Myocyte (in vitro differentiated cells): ENCODE measurements around the gene DTL. TPM values are rescaled to one million over a fixed set of nuclear protein-coding genes. Genes with fewer than 3 reads are reported as not detected.
A peak's percentile ranks its signal among the peaks of the same experiment; 100 is the strongest.

Experiments
- DNase-seq: peaks from one replicate; pipeline ENCODE4 v3.0.0-alpha.2; 2012; ENCODE audit warnings: low read depth
- total RNA-seq: library from RNA; depleted of rRNA; stranded (reverse); fragments of >200 nt; gene quantifications from 2 replicates; pipeline ENCODE4 v1.2.3, GENCODE V29; 2014

DTL gene
- total RNA-seq, 1 donor from 2014 or later = 1.2 TPM

DNA sequence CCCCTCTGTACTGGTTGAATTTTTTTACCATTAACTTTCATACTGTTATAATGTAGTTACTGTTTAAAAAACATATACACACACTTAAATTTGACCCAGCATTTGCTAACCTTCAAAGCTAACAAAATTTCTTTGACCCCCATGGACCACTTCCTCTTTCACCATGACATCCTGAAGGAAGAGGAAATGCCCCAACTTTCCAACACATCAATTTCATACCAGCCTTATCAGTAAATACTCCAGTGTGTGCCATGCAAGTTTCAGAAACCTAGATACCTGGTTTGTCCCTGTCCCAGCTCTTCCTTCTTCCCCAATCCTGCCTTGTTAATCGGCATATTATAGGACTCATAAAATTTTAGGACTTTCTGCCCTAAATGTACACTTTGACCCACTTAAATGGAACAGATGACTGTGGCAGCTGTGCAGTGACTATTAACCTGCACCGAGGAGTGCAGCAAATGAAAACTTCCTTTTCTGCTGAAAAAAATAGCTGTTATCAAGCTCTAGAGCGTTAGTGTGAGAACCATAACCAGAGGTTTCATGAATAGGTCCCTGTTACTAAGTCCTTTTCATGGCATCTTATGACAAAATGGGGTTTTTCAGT lies 54.1 kb downstream of the DTL start:
- no peak for DNase-seq

DNA sequence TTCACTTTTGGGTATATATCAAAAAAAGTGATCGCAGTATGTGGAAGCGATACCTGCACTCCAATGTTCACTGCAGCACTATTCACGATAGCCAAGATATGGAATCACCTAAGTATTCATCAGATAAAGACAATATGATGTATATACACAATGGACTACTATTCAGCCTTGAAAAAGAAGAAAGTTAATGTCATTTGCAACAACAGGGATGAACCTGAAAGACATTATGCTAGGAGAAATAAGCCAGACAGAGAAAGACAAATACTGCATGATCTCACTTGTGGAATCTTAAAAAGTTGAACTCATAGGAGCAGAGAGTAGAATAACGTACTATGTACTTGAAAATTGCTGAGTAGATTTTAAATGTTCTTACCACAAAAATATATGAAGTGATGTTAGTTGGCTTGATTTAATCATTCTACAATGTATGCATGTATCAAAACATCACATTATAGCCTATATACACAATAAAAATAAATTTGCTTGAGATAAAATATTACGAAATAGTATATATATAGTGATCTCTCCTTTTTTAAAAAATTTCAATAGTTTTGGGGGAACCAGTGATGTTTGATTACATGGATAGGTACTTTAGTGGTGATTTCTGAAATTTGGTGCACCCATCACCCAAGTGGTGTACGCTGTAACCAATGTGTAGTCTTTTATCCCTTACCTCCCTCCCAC lies 56.0 kb downstream of the DTL start:
- DNase-seq = no peak

DNA sequence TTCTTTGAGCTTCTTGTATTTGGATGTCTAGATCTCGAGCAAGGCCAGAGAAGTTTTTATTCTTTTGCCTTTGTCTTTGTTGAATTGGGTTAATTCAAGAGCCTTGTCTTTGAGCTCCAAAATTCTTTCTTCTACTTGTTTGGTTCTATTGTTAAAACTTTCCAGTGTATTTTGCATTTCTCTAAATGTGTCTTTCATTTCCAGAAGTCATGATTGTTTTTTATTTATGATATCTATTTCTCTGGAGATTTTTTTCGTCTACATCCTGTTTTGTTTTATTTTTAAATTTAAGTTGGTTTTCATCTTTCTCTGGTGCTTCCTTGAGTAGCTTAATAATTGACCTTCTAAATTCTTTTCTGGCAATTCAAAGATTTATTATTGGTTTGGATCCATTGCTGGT lies 61.8 kb downstream of the DTL start:
- DNase-seq = no peak

DNA sequence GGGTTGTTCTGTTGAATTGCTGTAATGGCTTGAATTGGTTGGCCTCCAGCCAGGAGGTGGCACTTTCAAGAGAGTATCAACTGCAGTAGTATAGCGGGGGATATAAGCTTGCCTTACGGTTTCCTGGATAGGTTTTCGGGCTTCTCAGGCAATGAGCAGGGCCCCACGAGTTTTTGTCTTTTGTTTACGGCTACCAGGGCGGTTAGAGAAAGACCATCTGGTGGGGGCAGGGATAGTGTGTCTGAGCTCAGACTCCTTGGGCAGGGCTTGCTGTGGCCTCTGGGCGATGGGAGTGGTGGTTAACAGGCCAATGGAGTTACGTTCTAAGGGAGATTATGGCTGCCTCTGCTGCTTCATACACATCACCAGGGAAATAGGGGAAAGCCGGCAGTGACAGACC lies 62.8 kb downstream of the DTL start:
- DNase-seq = no peak

DNA sequence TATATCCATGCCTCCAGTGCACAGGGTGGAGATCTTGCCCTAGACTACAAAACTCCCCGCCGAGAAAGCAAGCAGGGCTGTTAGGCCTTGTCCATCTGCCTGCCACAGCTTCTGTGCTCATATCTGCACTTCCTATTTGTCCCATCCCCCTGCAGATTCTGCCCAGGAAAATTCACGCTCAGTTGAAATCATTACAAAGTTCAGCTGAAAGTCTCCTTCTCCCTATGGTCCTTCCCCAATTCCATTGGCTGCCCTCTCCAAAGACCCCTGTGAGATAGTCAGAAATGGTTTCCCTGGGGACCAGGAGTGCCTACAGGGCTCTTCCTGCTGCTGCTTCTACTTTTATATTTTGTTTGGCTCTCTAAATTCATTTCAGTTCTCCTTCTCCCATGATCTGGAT lies 63.2 kb downstream of the DTL start:
- DNase-seq = no peak

DNA sequence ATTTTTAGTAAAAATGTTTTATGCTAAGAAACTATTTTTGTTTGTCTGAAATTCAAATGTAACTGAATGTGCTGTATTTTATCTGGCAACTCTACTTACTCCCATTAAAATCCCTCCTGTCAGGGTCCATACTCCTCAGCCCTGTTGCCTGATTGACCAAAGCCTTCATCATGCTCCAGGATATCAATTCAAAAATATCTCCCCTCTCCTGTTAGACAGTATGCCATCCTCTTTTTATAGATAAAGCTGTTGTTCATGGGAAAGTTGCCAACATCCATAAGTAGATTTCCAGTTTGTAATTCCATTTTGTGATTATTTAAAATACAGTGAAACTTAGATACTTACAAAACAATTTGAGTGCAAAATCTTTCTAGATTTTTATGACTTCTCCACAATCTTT lies 65.7 kb downstream of the DTL start:
- DNase-seq = no peak

DNA sequence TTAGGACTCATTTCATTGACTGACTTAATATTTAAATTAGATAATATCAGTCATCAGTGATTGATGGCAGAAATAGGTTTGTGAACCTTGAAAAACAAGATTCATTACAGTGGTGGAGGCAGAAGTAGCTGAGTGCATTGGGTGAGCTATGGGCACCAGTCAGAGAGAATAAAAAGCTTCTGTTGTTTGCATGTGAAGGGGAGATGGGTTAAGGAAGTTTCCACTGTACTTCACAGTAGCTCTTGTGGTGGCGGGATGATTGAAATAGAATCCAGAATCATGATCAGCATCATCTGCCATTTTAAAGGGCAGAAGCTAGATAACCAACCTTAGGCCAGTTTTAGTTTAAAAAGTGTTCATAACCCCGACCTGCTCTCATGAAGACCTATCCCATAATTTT lies 66.2 kb downstream of the DTL start:
- no peak for DNase-seq

DNA sequence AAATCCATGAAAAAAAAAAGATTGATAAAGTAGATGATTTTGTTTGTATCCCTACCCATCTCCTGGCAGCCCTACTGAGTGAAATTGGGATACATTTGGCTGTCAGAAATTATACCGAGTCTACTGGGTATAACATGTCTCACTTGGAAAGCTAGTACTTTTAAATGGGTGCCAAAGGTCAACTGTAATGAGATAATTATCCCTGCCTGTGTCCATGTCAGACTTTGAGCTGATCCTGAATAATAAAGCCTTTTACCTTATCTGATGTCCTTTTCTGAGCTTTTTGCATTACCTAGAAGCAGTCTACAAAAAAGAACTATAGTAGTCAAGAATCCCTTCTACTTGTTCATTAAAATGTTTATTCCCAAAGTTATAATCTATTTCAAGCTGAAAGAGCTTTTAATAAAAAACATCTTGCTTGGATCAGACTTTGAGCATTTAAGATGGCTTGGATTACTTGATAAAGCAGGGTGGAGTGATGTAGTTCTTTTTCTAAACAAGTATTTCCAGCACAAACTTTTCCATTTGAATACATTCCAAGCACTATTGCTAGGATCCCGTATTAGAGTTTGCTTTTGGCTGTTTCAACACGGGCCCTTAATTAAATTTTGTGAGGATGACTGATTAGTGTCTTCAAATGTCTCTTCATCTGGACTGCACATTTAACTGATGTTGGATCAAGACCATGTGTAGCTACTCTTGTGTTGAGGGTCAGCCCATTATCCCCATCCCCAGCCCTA lies 69.2 kb downstream of the DTL start:
- DNase-seq = no peak

DNA sequence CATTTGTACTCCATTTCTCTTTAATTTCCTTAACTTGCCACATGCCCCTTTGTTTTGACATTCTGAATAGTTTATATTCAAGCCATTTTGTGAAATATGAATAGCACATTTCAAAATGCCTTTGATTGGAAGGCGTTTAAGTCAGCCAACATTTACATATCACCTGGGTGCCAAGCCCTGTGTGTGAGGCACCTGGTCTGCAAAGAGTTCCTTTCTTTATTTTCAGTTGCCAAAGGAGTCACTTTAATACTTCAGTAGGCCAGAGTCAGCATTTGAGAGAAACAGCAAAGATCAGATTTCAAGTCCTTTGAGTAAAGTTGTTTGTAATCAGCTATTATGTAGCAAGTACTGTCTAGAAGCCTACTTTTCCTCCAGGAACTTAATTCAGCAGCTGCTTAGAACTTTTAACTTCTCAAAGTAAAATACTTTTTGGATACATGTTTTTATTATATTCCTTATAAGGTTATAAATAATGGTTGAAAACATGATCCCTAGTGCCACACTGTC lies 70.8 kb downstream of the DTL start:
- peak; percentile 34 for DNase-seq

DNA sequence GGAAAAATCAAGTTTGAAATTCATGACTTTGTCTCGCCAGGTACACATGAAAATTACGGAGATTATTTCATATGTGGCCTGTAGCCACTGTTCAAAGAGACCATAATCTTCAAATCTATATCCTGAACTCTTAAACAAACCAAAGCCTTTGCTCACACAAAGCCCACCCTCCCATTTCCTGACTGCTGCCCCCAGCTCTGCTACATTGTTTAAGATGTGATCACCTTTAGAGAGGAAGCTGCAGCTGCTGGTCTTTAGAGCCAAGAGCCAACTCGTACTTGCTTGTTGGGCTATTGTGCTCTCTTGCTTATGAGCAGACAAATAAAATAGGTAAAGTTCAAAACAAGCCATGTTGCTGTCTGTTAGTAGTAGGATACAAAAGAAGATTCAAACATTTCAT lies 71.9 kb downstream of the DTL start:
- no peak for DNase-seq

DNA sequence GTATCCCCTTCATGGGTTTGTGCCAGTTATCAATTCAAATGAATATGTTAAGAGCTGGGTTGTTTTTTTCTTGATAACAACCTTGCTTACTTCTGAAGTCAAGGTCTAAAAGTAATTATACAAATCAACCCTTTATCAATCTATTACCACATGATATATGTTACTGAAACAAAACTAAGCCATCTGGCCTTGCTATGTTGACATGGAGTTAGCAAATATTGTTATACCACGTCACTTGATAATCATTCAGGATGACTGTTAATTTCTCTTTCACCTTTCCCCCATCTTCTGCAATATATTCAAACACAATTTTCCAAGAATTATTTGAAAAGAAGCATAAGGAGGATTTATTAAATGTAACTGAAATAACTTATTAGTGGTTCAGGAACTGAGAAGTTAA lies 72.6 kb downstream of the DTL start:
- no peak for DNase-seq

DNA sequence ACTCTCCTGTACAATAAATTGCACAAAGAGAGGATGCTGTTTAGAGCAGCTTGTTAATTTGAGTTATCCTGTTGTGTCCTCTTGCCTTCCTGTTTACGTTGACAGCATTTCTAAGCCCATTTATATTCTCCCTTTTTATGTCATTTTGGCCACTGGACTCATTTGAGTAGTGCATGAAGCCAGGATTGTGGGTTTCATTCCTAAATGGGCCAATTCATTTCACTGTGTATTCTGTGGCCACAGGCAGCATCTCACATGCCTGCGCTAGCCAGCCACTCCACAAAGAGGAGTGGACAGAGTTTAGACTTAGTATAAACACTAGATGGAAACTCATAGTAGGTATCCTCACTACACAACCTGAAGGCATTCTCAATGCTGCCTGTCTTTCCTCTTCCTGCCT lies 73.4 kb downstream of the DTL start:
- no peak for DNase-seq

DNA sequence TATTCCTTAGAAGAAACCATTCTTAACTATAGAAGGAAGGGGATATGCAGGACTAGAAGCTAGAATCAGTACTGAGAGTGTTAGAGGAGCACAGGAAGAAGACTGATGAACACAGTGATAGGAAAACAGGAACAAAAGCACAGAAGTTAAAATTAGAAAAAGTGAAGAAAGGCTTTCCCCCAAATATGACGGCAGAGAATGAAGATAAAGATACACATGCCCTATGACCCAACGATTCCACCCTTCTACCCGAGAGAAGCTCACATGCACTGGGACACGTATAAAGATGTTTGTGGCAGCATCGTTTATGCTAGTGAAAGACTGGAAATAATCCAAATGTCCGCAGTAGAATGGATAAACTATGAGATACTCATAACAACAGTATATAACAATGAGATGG lies 74.2 kb downstream of the DTL start:
- no peak for DNase-seq

DNA sequence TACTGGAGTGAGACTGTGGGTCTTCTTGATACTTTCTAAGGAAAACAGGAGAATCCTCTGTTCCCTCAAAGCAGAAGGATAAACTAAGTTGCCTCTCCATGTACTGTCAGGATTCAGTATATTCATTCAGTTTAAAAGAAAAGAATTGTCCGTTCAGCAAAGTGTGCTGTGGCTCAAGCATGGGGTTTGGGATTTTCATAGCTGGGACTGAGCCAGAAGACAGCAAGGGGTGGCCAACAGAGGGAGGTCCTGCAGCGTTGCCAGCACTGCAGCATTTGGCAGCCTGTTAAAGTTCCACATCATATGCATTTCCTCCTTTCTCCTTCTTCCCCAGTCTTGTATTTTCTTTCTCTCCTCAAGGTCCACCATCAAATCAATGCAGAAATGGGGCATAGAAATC lies 75.1 kb downstream of the DTL start:
- DNase-seq = no peak

DNA sequence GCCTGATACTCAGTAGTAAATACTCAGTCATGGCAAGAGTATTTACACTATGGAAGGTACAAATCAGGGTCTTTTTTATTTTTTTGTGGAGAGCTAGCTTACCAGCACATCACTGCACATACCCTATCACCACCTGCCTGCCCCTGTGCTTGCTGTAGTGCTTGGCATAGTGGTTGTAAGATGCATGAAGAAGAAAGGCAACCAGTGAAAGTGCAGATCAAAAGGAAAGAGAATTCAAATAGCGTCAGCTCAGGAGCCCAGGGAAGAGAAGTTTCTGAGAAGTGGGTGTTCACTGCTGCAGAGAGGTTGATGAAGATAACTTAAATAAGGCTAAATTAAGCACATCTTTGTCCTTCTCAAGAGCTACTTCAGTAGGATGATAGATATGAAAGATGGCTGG lies 76.0 kb downstream of the DTL start:
- DNase-seq = no peak

DNA sequence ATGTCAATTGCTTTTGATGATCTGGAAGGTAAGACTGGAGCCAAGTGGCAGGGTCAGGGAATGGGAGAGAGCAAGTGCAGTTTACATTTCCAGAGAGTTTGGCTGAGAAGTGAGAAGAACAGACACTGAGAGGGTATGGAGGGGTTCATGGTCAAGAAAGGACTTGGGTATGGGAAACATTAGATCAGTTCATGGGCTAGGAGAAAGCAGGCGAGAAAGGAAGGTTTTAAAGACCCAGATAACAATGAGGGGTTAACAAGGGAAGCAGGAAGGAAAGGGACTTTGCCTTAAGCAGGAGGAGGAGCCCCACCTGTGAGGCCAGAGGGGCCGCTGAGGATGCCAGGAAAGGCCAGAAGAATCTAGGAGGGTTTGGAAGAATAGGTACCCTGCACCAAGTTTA lies 78.2 kb downstream of the DTL start:
- DNase-seq = no peak

DNA sequence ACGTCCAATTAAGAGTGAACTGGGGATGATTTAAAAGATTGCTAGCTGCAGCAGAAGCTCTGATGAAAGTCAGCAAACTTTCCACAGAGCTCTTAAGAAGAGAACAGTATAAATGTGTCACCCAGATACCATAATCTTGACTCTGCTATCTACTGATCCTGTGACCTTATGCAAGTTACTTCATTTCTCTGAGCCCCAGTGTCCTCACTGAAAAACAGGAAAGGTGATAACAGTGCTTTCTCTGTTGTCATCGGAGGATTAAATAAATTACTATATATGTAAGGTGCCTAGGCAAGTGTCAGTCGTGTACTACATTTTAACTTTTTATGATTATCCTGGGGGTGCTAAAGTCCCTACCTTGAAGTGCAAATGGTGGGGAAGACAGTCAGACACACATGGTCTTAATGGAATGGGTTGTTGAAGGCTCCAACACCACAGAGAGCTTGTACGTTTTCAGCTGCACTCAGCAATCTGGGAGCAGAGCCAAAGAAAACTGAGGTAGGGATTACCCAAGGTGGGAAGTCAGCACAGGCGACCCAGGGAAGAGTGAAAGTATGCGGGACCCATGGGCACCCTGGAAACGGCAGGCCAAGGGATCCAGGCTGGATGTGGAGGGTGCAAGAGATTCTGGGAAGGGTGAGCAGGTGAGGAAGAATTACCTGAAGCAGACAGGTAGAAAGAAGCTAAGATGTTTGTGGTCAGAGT lies 82.8 kb downstream of the DTL start:
- DNase-seq = no peak

DNA sequence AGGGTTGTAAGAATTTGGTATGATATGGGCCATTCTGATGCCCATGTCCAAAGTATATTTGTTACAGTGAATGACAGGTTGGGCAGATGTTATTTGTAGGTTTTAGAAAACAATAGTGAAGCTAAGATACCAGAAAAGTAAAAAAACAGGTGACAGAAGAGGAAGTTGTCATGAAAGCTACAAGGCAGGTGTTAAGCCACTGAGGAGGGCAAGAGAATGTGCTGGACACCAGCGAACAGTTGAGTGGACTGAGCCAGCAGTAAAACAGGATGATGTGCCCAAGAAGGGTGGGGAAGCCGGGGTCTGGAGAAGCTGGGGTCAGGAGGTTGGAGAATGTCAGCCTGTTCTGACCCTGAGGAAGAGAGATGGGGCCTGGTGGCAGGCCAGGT lies 83.3 kb downstream of the DTL start:
- no peak for DNase-seq

DNA sequence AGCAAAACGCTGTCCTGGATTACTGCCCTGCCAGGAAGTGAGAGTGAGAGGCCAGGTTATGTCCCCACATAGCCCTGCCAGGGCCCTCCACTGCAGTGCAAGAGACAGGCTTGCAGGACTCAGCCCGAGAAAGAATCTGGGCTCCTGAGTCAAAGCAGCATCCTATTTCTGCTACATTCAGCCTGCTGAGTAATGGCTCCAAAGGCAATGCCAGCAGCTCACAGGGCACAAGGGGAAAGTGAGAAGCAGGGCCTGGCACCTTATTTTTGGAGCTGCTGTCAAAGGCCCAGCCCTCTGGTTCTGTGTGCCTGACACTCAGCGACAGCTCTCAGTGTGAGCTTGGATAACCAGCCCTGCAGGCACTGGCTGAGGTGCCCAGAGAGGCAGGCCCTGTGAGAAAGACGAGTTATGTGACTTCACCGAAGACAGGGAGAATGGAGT lies 83.9 kb downstream of the DTL start:
- peak; percentile 28 for DNase-seq

DNA sequence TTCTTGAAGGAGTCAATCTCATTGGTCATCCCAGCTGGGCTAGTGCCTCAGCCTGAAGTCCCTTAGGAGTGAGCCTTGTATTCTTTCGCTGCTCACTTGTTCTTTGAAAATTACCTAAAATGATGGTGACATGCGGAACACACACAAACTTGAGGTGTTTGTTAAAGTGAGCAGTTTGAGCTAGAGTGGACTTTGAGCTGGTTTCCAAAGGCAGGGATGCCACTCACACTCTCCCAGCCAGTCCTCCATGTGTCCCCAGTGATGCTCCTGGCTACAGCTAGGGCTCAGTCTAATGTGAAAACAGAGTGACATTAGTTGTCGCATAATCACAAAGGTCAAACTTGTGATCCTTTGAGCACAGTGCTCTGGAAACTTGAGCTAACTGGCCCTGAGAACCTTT lies 84.3 kb downstream of the DTL start:
- no peak for DNase-seq

DNA sequence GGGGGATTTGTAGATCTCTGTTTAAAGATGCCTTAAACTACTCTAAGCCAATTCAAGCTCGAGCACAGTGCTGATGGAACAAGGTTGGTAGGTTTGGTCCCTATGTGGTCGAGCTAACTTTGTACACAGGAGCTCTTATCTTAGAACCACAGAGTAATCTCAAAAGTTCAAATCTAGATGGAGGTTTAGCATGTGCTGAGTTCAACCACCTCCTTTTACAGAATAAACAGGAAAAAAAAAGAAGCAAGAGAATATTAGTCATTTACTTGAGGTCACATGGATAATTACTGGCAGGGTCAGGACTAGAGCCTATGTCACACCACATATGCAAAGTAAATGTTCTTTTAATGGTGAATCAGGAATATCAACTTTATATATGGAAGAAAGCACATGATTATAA lies 86.2 kb downstream of the DTL start:
- DNase-seq = no peak
